GM12801 (cell line): ENCODE results near the gene CLDN20.

Experiments used
- CTCF ChIP-seq: IDR thresholded peaks from one replicate; pipeline ENCODE4 v1.5.1; 2011; ENCODE audit warnings: control low read depth; ENCODE audit not compliant: insufficient read length; ENCODE audit errors: extremely low read depth

The CLDN20 gene

GRCh38 chr6:155246825-155247224 is 17.0 kb upstream of the CLDN20 start:
- no peak for TF ChIP-seq CTCF

GRCh38 chr6:155247618-155248007 is 16.2 kb upstream of the CLDN20 start:
- TF ChIP-seq CTCF: no peak

GRCh38 chr6:155248008-155249001 is 15.5 kb upstream of the CLDN20 start:
- TF ChIP-seq CTCF: no peak

GRCh38 chr6:155250701-155251381 is 13.0 kb upstream of the CLDN20 start:
- TF ChIP-seq CTCF: no peak

GRCh38 chr6:155252581-155252980 is 11.2 kb upstream of the CLDN20 start:
- no peak for TF ChIP-seq CTCF

GRCh38 chr6:155253337-155253736 is 10.5 kb upstream of the CLDN20 start:
- no peak for TF ChIP-seq CTCF

GRCh38 chr6:155254139-155254538 is 9.7 kb upstream of the CLDN20 start:
- TF ChIP-seq CTCF: no peak
